ENCODE data around the gene NKAIN2.

The NKAIN2 gene

DNA sequence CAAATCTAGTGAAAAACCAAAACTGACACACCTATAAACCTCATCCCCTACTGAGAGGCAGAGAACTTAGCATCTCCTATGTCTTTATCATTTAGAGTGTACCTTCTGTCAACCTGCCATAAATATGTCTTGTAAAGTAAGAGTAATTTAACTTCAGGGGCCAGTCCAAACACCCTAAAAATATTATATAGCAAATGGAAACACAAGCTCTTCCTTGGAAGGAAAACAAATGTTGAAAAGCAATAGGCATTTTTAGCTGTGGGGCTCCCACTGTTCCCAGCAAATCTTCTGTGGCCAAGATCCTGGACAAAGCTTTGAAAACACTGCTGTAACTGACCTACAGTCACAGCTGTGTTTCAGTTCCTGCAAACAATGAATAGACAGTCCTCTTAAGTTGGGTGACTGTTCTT, 1018.5 kb downstream of the NKAIN2 start (continued):
- TF ChIP-seq REST (tag by site-specific recombination; IDR thresholded peaks at IDR 0.05) (no peak), ZNF830 (tag by site-specific recombination; IDR thresholded peaks at IDR 0.05; ENCODE audit: low read depth) (no peak), YY2 (tag by site-specific recombination; IDR thresholded peaks at IDR 0.05) (no peak), AEBP2 (tag by site-specific recombination; IDR thresholded peaks at IDR 0.05; ENCODE audit: borderline replicate concordance) (peak; percentile 70; the same call in 1 of the 2 replicates), ZBTB44 (tag by site-specific recombination; IDR thresholded peaks at IDR 0.05) (peak; percentile 69; the same call in 1 of the 2 replicates), MZF1 (tag by site-specific recombination; IDR thresholded peaks at IDR 0.05; ENCODE audit: borderline replicate concordance) (peak; percentile 76; the same call in 1 of the 2 replicates), KLF10 (tag by site-specific recombination; IDR thresholded peaks at IDR 0.05) (peak; percentile 60), ZNF211 (tag by site-specific recombination; IDR thresholded peaks at IDR 0.05; ENCODE audit: low read depth) (no peak), ZSCAN30 (tag by site-specific recombination; IDR thresholded peaks at IDR 0.05) (peak; percentile 81; the same call in 1 of the 2 replicates), MEIS1 (CRISPR knock-in tag; IDR thresholded peaks at IDR 0.05; ENCODE audit: borderline replicate concordance) (no peak), ELK4 (IDR thresholded peaks at IDR 0.05; ENCODE audit: borderline replicate concordance, low read depth, low read length) (no peak), ZNF548 (tag by site-specific recombination; IDR thresholded peaks at IDR 0.05) (no peak), HOXA7 (CRISPR knock-in tag; IDR thresholded peaks at IDR 0.05; ENCODE audit: borderline replicate concordance) (no peak), ZNF837 (tag by site-specific recombination; IDR thresholded peaks at IDR 0.05) (no peak), HOXC10 (CRISPR knock-in tag; IDR thresholded peaks at IDR 0.05) (no peak), GFI1B (tag by site-specific recombination; IDR thresholded peaks at IDR 0.05) (peak; percentile 35; the same call in 1 of the 2 replicates), ZNF311 (tag by site-specific recombination; IDR thresholded peaks at IDR 0.05; ENCODE audit: borderline replicate concordance) (no peak), PRDM1 (tag by site-specific recombination; IDR thresholded peaks at IDR 0.05) (no peak), ZNF791 (tag by site-specific recombination; IDR thresholded peaks at IDR 0.05) (no peak), ZBTB17 (tag by site-specific recombination; IDR thresholded peaks at IDR 0.05) (no peak), ZNF473 (tag by site-specific recombination; IDR thresholded peaks at IDR 0.05) (no peak), ZNF404 (tag by site-specific recombination; IDR thresholded peaks at IDR 0.05) (no peak), ZNF530 (tag by site-specific recombination; IDR thresholded peaks at IDR 0.05; ENCODE audit: low read depth) (no peak), ZBTB1 (tag by site-specific recombination; IDR thresholded peaks at IDR 0.05) (no peak), ZNF394 (tag by site-specific recombination; IDR thresholded peaks at IDR 0.05; ENCODE audit: borderline replicate concordance) (no peak), ZNF555 (tag by site-specific recombination; conservative IDR thresholded peaks at IDR 0.05) (no peak), ZXDB (tag by site-specific recombination; IDR thresholded peaks at IDR 0.05) (peak; percentile 76)
- TF ChIP-seq, protein P1, sequence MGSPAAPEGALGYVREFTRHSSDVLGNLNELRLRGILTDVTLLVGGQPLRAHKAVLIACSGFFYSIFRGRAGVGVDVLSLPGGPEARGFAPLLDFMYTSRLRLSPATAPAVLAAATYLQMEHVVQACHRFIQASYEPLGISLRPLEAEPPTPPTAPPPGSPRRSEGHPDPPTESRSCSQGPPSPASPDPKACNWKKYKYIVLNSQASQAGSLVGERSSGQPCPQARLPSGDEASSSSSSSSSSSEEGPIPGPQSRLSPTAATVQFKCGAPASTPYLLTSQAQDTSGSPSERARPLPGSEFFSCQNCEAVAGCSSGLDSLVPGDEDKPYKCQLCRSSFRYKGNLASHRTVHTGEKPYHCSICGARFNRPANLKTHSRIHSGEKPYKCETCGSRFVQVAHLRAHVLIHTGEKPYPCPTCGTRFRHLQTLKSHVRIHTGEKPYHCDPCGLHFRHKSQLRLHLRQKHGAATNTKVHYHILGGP (tag by site-specific recombination; IDR thresholded peaks at IDR 0.05) = peak; percentile 79
- TF ChIP-seq, protein P2, sequence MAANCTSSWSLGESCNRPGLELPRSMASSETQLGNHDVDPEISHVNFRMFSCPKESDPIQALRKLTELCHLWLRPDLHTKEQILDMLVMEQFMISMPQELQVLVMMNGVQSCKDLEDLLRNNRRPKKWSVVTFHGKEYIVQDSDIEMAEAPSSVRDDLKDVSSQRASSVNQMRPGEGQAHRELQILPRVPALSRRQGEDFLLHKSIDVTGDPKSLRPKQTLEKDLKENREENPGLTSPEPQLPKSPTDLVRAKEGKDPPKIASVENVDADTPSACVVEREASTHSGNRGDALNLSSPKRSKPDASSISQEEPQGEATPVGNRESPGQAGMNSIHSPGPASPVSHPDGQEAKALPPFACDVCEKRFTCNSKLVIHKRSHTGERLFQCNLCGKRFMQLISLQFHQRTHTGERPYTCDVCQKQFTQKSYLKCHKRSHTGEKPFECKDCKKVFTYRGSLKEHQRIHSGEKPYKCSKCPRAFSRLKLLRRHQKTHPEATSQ (tag by site-specific recombination; IDR thresholded peaks at IDR 0.05) = no peak
- TF ChIP-seq, protein P3, sequence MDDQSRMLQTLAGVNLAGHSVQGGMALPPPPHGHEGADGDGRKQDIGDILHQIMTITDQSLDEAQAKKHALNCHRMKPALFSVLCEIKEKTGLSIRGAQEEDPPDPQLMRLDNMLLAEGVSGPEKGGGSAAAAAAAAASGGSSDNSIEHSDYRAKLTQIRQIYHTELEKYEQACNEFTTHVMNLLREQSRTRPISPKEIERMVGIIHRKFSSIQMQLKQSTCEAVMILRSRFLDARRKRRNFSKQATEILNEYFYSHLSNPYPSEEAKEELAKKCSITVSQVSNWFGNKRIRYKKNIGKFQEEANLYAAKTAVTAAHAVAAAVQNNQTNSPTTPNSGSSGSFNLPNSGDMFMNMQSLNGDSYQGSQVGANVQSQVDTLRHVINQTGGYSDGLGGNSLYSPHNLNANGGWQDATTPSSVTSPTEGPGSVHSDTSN (CRISPR knock-in tag; IDR thresholded peaks at IDR 0.05) = no peak
